ENCODE results near the gene UBE2C.
"Not testable (repeated sequence)": the region's sequence is repeated elsewhere in the genome, so short reads cannot be mapped to it uniquely, and the experiment has no call there.

UBE2C gene
- 0 to 0.17 (median 0.09) reads per million in 3 donors for total RNA-seq

- Histone ChIP-seq H3K27ac (ENCODE audit: insufficient read depth, low read length, poor library complexity, severe bottlenecking) (no peak within 1 kb of the TSS), H3K4me1 (ENCODE audit: control insufficient read depth, insufficient read depth, low read length, poor library complexity, severe bottlenecking) (peaks cover 7% of the 10 kb centered on the region), H3K4me3 (ENCODE audit: insufficient read depth, low read depth, low read length, poor library complexity, severe bottlenecking) (peak within 1 kb of the TSS; percentile 76), H3K27me3 (replicated peaks; ENCODE audit: control insufficient read depth, insufficient read depth, low read length, poor library complexity, severe bottlenecking) (no peaks in the 10 kb centered on the region), H3K36me3 (ENCODE audit: control insufficient read depth, insufficient read depth, low read length) (peaks cover 27% of the 10 kb centered on the region), H3K9me3 (ENCODE audit: control insufficient read depth, low read length) (no peaks in the 10 kb centered on the region)
- DNase-seq: peak; percentile 88 to 93 (median 93)
These were observed at the start of gene UBE2C for GRCh38 chr20:45812157-45813005. UBE2C (plus strand) TSS chr20:45812644; CDS start chr20:45812696, 52 bp downstream.

- not testable (repeated sequence) for H3K36me3 ChIP-seq (ENCODE audit: control insufficient read depth, insufficient read depth, low read length); H3K27me3 ChIP-seq (replicated peaks; ENCODE audit: control insufficient read depth, insufficient read depth, low read length, poor library complexity, severe bottlenecking); H3K27ac ChIP-seq (ENCODE audit: insufficient read depth, low read length, poor library complexity, severe bottlenecking); H3K9me3 ChIP-seq (ENCODE audit: control insufficient read depth, low read length); H3K4me1 ChIP-seq (ENCODE audit: control insufficient read depth, insufficient read depth, low read length, poor library complexity, severe bottlenecking); DNase-seq; H3K4me3 ChIP-seq (ENCODE audit: insufficient read depth, low read depth, low read length, poor library complexity, severe bottlenecking)
These were observed 47.7 kb upstream of the UBE2C start for GRCh38 chr20:45764618-45765282.

DNA sequence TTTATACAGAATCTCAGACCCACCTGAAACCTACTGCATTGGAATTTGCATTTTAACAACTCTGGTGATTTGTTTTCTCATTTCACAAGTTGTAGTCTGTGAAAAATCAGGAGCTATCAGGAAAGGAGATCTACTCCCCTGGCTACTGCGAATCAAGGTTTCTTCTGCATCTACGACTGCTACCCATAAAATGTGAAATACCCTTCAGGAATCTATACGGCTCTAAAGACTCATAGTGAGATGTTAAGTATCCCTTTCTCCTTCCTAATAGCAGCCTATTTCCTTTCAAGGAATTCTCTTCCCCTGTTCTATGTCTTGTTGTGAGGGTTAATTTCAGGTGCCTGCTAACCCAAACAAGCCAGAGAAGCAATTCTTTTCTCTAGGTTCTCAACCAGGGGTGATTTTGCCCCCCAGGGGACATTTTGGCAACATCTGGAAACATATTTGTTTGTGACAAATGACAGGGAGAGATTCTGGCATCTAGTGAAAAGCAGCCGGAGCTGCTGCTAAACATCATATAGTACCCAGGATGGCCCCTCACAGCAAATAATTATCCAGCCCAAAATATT lies 47.1 kb upstream of the UBE2C start:
- Histone ChIP-seq H3K36me3 (ENCODE audit: control insufficient read depth, insufficient read depth, low read length) (no peaks in the 10 kb centered on the region), H3K9me3 (ENCODE audit: control insufficient read depth, low read length) (no peaks in the 10 kb centered on the region), H3K4me1 (ENCODE audit: control insufficient read depth, insufficient read depth, low read length, poor library complexity, severe bottlenecking) (no peaks in the 10 kb centered on the region), H3K4me3 (ENCODE audit: insufficient read depth, low read depth, low read length, poor library complexity, severe bottlenecking) (no peak overlapping the region), H3K27ac (ENCODE audit: insufficient read depth, low read length, poor library complexity, severe bottlenecking) (no peak overlapping the region), H3K27me3 (replicated peaks; ENCODE audit: control insufficient read depth, insufficient read depth, low read length, poor library complexity, severe bottlenecking) (no peaks in the 10 kb centered on the region)
- no peak for DNase-seq

- Histone ChIP-seq H3K4me1 (ENCODE audit: control insufficient read depth, insufficient read depth, low read length, poor library complexity, severe bottlenecking) (no peaks in the 10 kb centered on the region), H3K27me3 (replicated peaks; ENCODE audit: control insufficient read depth, insufficient read depth, low read length, poor library complexity, severe bottlenecking) (no peaks in the 10 kb centered on the region), H3K27ac (ENCODE audit: insufficient read depth, low read length, poor library complexity, severe bottlenecking) (no peak overlapping the region), H3K9me3 (ENCODE audit: control insufficient read depth, low read length) (no peaks in the 10 kb centered on the region), H3K4me3 (ENCODE audit: insufficient read depth, low read depth, low read length, poor library complexity, severe bottlenecking) (no peak overlapping the region), H3K36me3 (ENCODE audit: control insufficient read depth, insufficient read depth, low read length) (no peaks in the 10 kb centered on the region)
- DNase-seq: no peak
These were observed 46.5 kb upstream of the UBE2C start for GRCh38 chr20:45765980-45766379.

- no peaks in the 10 kb centered on the region for H3K36me3 ChIP-seq (ENCODE audit: control insufficient read depth, insufficient read depth, low read length)
- no peak for DNase-seq
- no peaks in the 10 kb centered on the region for H3K4me1 ChIP-seq (ENCODE audit: control insufficient read depth, insufficient read depth, low read length, poor library complexity, severe bottlenecking)
- H3K27me3 ChIP-seq (replicated peaks; ENCODE audit: control insufficient read depth, insufficient read depth, low read length, poor library complexity, severe bottlenecking): no peaks in the 10 kb centered on the region
- no peak overlapping the region for H3K27ac ChIP-seq (ENCODE audit: insufficient read depth, low read length, poor library complexity, severe bottlenecking)
- H3K4me3 ChIP-seq (ENCODE audit: insufficient read depth, low read depth, low read length, poor library complexity, severe bottlenecking): no peak overlapping the region
- H3K9me3 ChIP-seq (ENCODE audit: control insufficient read depth, low read length): no peaks in the 10 kb centered on the region
These were observed 44.0 kb upstream of the UBE2C start for GRCh38 chr20:45768479-45768878.

DNA sequence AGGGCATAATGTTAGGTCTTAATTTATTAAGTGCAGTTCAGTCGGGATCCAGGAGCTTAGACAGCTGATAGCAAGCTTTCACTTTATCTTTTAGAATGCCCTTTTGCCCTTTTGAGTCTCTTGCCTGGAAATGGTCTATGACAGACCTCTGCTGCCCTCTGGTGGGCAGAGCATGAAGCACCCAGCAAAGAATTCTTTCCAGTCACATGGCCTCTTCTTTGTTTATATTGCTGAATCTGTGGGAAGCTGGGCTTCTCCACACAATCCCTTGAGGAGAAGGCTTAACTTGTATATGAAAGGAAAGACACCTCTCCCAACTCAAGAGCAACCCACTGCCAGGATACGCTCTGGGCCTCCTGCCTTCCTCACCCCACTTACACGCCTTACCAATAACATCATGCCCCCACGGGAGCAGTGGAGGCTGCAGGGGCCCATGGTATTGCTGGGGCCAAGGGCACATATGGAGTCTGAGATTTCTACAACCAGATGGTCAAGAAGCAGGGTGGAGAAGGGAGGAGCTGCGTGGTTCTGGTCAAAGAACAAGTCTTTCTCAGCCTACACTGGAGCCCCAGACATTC lies 41.2 kb upstream of the UBE2C start:
- Histone ChIP-seq H3K27me3 (replicated peaks; ENCODE audit: control insufficient read depth, insufficient read depth, low read length, poor library complexity, severe bottlenecking) (no peaks in the 10 kb centered on the region), H3K27ac (ENCODE audit: insufficient read depth, low read length, poor library complexity, severe bottlenecking) (no peak overlapping the region), H3K9me3 (ENCODE audit: control insufficient read depth, low read length) (no peaks in the 10 kb centered on the region), H3K36me3 (ENCODE audit: control insufficient read depth, insufficient read depth, low read length) (no peaks in the 10 kb centered on the region), H3K4me1 (ENCODE audit: control insufficient read depth, insufficient read depth, low read length, poor library complexity, severe bottlenecking) (no peaks in the 10 kb centered on the region), H3K4me3 (ENCODE audit: insufficient read depth, low read depth, low read length, poor library complexity, severe bottlenecking) (no peak overlapping the region)
- peak; percentile 52 to 70 (median 55) for DNase-seq

DNA sequence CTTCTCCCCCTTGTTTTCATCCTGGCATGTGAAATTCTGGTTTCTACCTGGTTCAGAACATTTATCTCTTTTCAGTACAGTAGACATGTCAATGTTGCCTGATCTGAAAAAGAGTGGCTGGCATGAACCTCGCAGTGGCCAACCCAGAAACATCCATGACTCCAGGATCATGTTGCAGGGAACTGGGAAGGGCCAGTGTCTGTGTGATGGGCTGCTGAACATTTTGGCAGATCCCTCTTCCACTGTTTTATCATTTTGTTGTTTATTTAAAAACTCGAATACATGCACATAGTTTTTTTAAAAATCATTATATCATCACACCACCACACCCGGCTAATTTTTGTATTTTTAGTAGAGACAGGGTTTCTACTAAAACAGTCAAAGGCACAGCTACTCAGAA lies 39.8 kb upstream of the UBE2C start:
- Histone ChIP-seq H3K27me3 (replicated peaks; ENCODE audit: control insufficient read depth, insufficient read depth, low read length, poor library complexity, severe bottlenecking) (no peaks in the 10 kb centered on the region), H3K27ac (ENCODE audit: insufficient read depth, low read length, poor library complexity, severe bottlenecking) (no peak overlapping the region), H3K9me3 (ENCODE audit: control insufficient read depth, low read length) (no peaks in the 10 kb centered on the region), H3K4me3 (ENCODE audit: insufficient read depth, low read depth, low read length, poor library complexity, severe bottlenecking) (no peak overlapping the region), H3K4me1 (ENCODE audit: control insufficient read depth, insufficient read depth, low read length, poor library complexity, severe bottlenecking) (no peaks in the 10 kb centered on the region), H3K36me3 (ENCODE audit: control insufficient read depth, insufficient read depth, low read length) (no peaks in the 10 kb centered on the region)
- DNase-seq: no peak

DNA sequence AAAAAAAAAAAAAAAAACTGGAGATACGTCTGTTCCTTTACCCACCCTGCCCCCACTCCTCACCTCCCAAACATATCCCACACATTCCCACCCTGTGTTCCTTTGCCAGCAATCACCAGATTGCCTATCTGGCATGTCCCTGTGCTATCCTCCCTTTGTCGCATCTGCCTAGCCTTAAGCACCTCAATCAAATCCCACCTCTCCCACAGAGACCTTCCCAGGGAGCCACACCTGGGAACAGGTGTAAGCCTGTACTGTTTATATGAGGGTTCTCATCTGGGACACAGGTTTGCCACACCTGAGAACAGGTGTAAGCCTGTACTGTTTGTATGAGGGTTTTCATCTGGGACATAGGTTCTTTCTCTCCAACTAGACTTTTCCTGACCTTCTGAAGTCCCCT lies 37.5 kb upstream of the UBE2C start:
- Histone ChIP-seq H3K4me1 (ENCODE audit: control insufficient read depth, insufficient read depth, low read length, poor library complexity, severe bottlenecking) (no peaks in the 10 kb centered on the region), H3K27ac (ENCODE audit: insufficient read depth, low read length, poor library complexity, severe bottlenecking) (no peak overlapping the region), H3K9me3 (ENCODE audit: control insufficient read depth, low read length) (no peaks in the 10 kb centered on the region), H3K4me3 (ENCODE audit: insufficient read depth, low read depth, low read length, poor library complexity, severe bottlenecking) (no peak overlapping the region), H3K27me3 (replicated peaks; ENCODE audit: control insufficient read depth, insufficient read depth, low read length, poor library complexity, severe bottlenecking) (no peaks in the 10 kb centered on the region), H3K36me3 (ENCODE audit: control insufficient read depth, insufficient read depth, low read length) (no peaks in the 10 kb centered on the region)
- no peak for DNase-seq

GRCh38 chr20:45775411-45775810 lies 37.0 kb upstream of the UBE2C start:
- no peaks in the 10 kb centered on the region for H3K36me3 ChIP-seq (ENCODE audit: control insufficient read depth, insufficient read depth, low read length)
- no peak overlapping the region for H3K4me3 ChIP-seq (ENCODE audit: insufficient read depth, low read depth, low read length, poor library complexity, severe bottlenecking)
- no peaks in the 10 kb centered on the region for H3K9me3 ChIP-seq (ENCODE audit: control insufficient read depth, low read length)
- DNase-seq: no peak
- H3K27ac ChIP-seq (ENCODE audit: insufficient read depth, low read length, poor library complexity, severe bottlenecking): no peak overlapping the region
- H3K27me3 ChIP-seq (replicated peaks; ENCODE audit: control insufficient read depth, insufficient read depth, low read length, poor library complexity, severe bottlenecking): no peaks in the 10 kb centered on the region
- H3K4me1 ChIP-seq (ENCODE audit: control insufficient read depth, insufficient read depth, low read length, poor library complexity, severe bottlenecking): no peaks in the 10 kb centered on the region

DNA sequence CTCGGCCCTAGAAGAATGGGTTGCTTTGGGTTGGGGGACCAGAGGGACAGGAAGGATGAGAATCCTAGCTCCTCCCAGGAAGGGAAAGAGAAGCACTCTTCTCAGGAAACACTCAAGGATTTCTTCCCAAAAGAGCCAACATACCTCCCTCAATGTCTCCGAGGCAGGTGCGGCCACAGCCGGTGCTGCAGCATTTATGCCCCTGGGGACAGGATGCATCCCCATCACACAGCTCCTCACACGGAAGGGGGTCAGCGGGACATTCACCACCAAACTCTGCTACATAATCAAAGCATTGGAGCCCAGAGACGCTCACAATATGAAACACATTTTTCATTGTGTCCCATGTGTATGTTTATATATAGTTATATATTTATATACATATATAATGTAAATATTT lies 35.5 kb upstream of the UBE2C start:
- Histone ChIP-seq H3K27ac (ENCODE audit: insufficient read depth, low read length, poor library complexity, severe bottlenecking) (no peak overlapping the region), H3K36me3 (ENCODE audit: control insufficient read depth, insufficient read depth, low read length) (no peaks in the 10 kb centered on the region), H3K27me3 (replicated peaks; ENCODE audit: control insufficient read depth, insufficient read depth, low read length, poor library complexity, severe bottlenecking) (no peaks in the 10 kb centered on the region), H3K9me3 (ENCODE audit: control insufficient read depth, low read length) (no peaks in the 10 kb centered on the region), H3K4me3 (ENCODE audit: insufficient read depth, low read depth, low read length, poor library complexity, severe bottlenecking) (no peak overlapping the region), H3K4me1 (ENCODE audit: control insufficient read depth, insufficient read depth, low read length, poor library complexity, severe bottlenecking) (no peaks in the 10 kb centered on the region)
- DNase-seq: no peak

Data from effector memory CD4-positive, alpha-beta T cell (primary cell).